Erythroblast (primary cell): Measurements from ENCODE around the gene HSPA8.

Source experiments
- GATA1 ChIP-seq: IDR thresholded peaks from 2 replicates; pipeline ENCODE4 v1.6.1; 2011; ENCODE audit warnings: low read depth, mild to moderate bottlenecking, control low read depth, low read length, moderate library complexity
- POLR2A ChIP-seq: IDR thresholded peaks from 2 replicates; pipeline ENCODE4 v1.6.1; 2011; ENCODE audit warnings: mild to moderate bottlenecking, low read length

DNA sequence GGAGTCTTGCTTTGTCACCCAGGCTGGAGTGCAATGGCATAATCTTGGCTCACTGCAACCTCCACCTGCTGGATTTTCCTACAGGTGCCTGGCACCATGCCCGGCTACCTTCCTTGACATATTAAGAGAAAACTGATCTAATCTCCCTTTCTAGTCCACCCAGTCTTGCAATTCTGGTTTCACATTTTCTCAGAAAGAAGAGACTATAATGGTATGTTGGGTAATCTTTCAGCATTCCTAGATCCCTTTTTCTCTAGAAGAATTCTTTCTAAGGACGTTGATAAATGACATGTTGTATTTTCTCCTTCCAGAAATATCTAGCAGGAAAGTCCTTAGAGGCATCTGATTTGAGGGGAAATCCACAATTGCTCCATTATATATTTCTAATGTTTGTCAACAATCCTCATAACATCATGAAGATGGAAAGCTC, 10.4 kb upstream of the HSPA8 start:
- TF ChIP-seq POLR2A, result no peak
- no peak for TF ChIP-seq GATA1
